ENCODE data around the gene MYBBP1A. TPM values are rescaled to one million over a fixed set of nuclear protein-coding genes. Genes with fewer than 3 reads are reported as not detected.

MYBBP1A gene
- total RNA-seq, 4 donors from 2014 or later = 42.5 to 60.2 (median 48.9) TPM

DNA sequence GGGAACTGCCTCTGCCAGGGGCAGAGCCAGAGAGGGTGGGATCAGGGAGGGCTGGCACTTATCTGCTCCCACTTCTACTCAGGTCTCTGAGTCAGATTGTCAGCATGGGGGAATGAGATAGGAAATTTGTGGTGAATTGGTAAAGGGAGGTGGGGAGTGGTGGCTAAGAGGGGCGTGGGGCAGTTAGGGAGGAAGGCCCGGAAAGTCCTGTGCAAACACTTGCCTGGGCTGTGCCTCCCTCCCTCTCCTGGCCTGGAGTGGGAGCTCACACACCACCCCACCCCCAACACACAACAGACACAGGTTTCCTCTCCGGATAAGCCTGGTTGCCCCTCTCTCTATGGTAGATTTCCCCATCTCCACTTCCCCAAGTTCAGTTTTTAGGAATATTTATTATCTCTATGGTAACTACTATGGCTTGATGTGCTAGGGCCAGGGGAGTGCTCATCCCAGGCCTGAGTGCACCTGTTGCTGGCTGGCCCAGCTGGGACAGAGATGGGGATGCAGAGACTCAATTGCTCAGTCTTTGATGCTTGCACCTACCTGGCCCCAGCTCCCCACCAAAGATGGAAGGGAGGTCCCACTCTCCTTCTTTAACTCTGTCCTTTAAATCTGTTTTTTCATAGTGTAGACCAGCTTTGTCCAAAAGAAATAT lies 53.8 kb downstream of the MYBBP1A start:
- Histone ChIP-seq H3K4me3 (peak overlapping the region in 2 of 4 donors; percentile 27 to 50), H3K27me3 (peaks cover 23 to 27% (median 25%) of the 10 kb centered on the region in 3 donors), H3K9me3 (no peaks in the 10 kb centered on the region), H3K4me1 (peaks cover 15 to 20% of the 10 kb centered on the region in 2 donors), H3K27ac (peak overlapping the region in 3 of 4 donors; percentile 38 to 66 (median 58)), H3K36me3 (no peaks in the 10 kb centered on the region)
- TF ChIP-seq POLR2A (IDR thresholded peaks at IDR 0.05) = no peak
- no peak for TF ChIP-seq CTCF (IDR thresholded peaks at IDR 0.05 in 4 of 5, conservative IDR thresholded peaks at IDR 0.05 in 1 of 5)
- intact Hi-C loops (cut with DNase I; ENCODE audit: low total_unique reads) (no loop called here), in situ Hi-C loops (cut with MboI; ENCODE audit: low sequenced_read_pairs in 4 of 4) (no loop called here)
- DNase-seq (no peak), ATAC-seq (no peak)

DNA sequence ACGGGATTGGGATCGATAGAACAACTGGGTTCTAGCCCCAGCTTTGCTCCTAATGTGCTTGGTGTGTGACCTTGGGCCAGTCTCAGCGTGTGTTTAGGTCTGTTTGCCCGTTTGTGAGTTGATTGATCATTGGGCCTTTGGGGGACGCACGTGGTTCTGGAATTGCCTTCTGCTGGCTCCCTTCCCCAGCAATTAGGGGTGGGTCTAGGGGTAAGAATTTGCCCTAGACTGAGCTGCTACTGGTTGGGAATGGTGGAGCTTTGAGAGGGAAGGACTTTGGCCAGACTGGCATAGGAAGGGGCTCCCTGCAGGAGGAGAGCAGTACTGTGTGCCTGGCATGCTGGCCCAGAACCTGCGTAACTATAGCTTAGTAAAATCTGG lies 55.0 kb downstream of the MYBBP1A start:
- intact Hi-C loops (cut with DNase I; ENCODE audit: low total_unique reads) = no loop called here
- Histone ChIP-seq H3K27ac (peak overlapping the region in 3 of 4 donors; percentile 58 to 66 (median 61)), H3K27me3 (peaks cover 23 to 27% (median 25%) of the 10 kb centered on the region in 3 donors), H3K4me3 (peak overlapping the region; percentile 33 to 53 (median 50)), H3K36me3 (no peaks in the 10 kb centered on the region), H3K4me1 (peaks cover 15 to 18% of the 10 kb centered on the region in 2 donors), H3K9me3 (no peaks in the 10 kb centered on the region)
- ATAC-seq (no peak), DNase-seq (no peak)
- in situ Hi-C loops (cut with MboI; ENCODE audit: low sequenced_read_pairs in 4 of 4) = no loop called here
- no peak for TF ChIP-seq CTCF (IDR thresholded peaks at IDR 0.05 in 4 of 5, conservative IDR thresholded peaks at IDR 0.05 in 1 of 5)
- no peak for TF ChIP-seq POLR2A (IDR thresholded peaks at IDR 0.05)

GRCh38 chr17:4499431-4500190 lies 55.6 kb downstream of the MYBBP1A start:
- DNase-seq (no peak), ATAC-seq (no peak)
- H3K36me3 ChIP-seq = no peaks in the 10 kb centered on the region
- intact Hi-C loops (cut with DNase I; ENCODE audit: low total_unique reads) (loop anchor here (10.0 kb wide), 1 partner anchor 75 kb away; no protein-coding TSS in a partner anchor), in situ Hi-C loops (cut with MboI; ENCODE audit: low sequenced_read_pairs in 4 of 4) (no loop called here)
- H3K27ac ChIP-seq = peak overlapping the region in 3 of 4 donors; percentile 58 to 66 (median 61)
- no peaks in the 10 kb centered on the region for H3K9me3 ChIP-seq
- TF ChIP-seq POLR2A (IDR thresholded peaks at IDR 0.05) (no peak), CTCF (IDR thresholded peaks at IDR 0.05 in 4 of 5, conservative IDR thresholded peaks at IDR 0.05 in 1 of 5) (no peak)
- H3K4me1 ChIP-seq = peaks cover 15 to 18% of the 10 kb centered on the region in 2 donors
- peak overlapping the region; percentile 33 to 53 (median 50) for H3K4me3 ChIP-seq
- peaks cover 23 to 27% (median 25%) of the 10 kb centered on the region in 3 donors for H3K27me3 ChIP-seq

- Histone ChIP-seq H3K27me3 (peaks cover 23 to 27% (median 25%) of the 10 kb centered on the region in 3 donors), H3K4me3 (peak within 1 kb of the TSS; percentile 49 to 63 (median 54)), H3K27ac (peak within 1 kb of the TSS; percentile 51 to 66 (median 60)), H3K4me1 (peaks cover 10 to 15% of the 10 kb centered on the region in 2 donors), H3K9me3 (no peaks in the 10 kb centered on the region), H3K36me3 (no peaks in the 10 kb centered on the region)
- in situ Hi-C loops (cut with MboI; ENCODE audit: low sequenced_read_pairs in 4 of 4) = no loop called here
- DNase-seq = peak; percentile 14 to 39
- peak; percentile 87 to 88 for ATAC-seq
- intact Hi-C loops (cut with DNase I; ENCODE audit: low total_unique reads) = loop anchor here (10.0 kb wide), 1 partner anchor 74 kb away; no protein-coding TSS in a partner anchor
- TF ChIP-seq CTCF (IDR thresholded peaks at IDR 0.05 in 4 of 5, conservative IDR thresholded peaks at IDR 0.05 in 1 of 5) = no peak
- peak; percentile 25 to 48 for TF ChIP-seq POLR2A (IDR thresholded peaks at IDR 0.05)
These were observed 56.5 kb downstream of the MYBBP1A start, which contains the start of gene SPNS2 for GRCh38 chr17:4498461-4499397. TSS of gene SPNS2 (plus strand) at chr17:4498881. CDS start at chr17:4499048, 167 bp downstream.
